ENCODE data around the gene PIPOX.

DNA sequence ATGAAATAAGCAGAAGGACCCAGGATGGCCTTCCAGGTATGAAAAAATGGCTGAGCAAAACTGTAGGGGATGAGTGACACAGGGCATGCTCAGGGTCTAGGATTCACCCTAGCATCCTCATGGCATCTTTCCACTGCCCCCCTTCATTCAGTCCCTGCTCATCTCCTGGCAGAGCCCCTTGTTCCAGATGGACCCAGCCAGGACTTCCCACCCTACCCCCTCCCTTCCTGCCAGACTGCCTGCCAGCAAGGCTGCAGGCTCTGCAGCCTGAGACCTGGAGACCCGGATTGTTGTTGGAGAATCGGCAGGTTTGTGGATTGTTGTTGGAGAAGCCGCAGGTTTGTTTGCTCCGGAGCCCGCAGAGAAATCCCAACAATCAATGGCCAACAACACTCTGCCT, 43.7 kb upstream of the PIPOX start:
- no peak for TF ChIP-seq POLR2AphosphoS5 (IDR thresholded peaks at IDR 0.05; ENCODE audit: control insufficient read depth, insufficient read depth, low read depth, low read length)
- no peak for TF ChIP-seq CBX5 (IDR thresholded peaks at IDR 0.05; ENCODE audit: borderline replicate concordance, low read depth)

All from K562 (cell line).